Tibial nerve (tissue), 4 donors: ENCODE data around the gene RCVRN.

ENCODE experiments used
- EP300 ChIP-seq, 2 donors: sonication (generic); formaldehyde crosslinking; IDR thresholded peaks; one replicate each; pipeline ENCODE4 v1.6.1; 2017; ENCODE audit warnings: antibody characterized with exemption in 2 of 2, mild to moderate bottlenecking in 1 of 2
- POLR2A ChIP-seq, 2 donors: fragments of 450-650 bp; IDR thresholded peaks; one replicate each; pipeline ENCODE4 v1.6.1; 2017; ENCODE audit warnings: antibody characterized with exemption in 2 of 2, mild to moderate bottlenecking in 2 of 2, moderate library complexity in 2 of 2
- TF ChIP-seq, protein P1 (sequence below), 5 experiments: fragments of 200-600 bp in 3 of 5; fragments of 450-650 bp in 2 of 5; sonication (generic) in 3 of 5; IDR thresholded peaks; one replicate each; pipeline ENCODE4 v1.5.1; 2016 to 2019; ENCODE audit warnings: antibody characterized with exemption in 5 of 5, mild to moderate bottlenecking in 3 of 5, moderate library complexity in 2 of 5

DNA sequence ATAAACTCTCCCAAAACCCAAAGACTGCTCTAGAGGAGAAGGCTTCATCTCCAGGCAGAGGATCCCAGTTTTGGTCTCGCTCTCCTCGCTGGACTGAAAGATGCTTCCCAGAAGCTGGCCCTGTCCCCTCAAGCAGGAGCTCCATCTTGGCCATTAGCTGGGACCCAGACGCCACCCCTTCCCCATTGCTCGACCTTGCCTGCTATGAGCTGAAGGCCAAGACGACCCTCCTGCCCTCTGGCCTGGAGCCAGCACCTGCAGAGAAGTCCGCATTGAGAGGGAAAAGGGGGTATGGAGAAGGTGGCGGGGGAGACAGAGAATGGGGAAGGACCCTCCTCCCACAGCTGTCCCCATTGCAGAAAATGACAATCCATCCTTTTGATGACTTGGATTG is 3.6 kb upstream of the RCVRN start:
- TF ChIP-seq, protein P1, sequence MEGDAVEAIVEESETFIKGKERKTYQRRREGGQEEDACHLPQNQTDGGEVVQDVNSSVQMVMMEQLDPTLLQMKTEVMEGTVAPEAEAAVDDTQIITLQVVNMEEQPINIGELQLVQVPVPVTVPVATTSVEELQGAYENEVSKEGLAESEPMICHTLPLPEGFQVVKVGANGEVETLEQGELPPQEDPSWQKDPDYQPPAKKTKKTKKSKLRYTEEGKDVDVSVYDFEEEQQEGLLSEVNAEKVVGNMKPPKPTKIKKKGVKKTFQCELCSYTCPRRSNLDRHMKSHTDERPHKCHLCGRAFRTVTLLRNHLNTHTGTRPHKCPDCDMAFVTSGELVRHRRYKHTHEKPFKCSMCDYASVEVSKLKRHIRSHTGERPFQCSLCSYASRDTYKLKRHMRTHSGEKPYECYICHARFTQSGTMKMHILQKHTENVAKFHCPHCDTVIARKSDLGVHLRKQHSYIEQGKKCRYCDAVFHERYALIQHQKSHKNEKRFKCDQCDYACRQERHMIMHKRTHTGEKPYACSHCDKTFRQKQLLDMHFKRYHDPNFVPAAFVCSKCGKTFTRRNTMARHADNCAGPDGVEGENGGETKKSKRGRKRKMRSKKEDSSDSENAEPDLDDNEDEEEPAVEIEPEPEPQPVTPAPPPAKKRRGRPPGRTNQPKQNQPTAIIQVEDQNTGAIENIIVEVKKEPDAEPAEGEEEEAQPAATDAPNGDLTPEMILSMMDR (IDR thresholded peaks at IDR 0.05): no peak
- no peak for TF ChIP-seq EP300 (IDR thresholded peaks at IDR 0.05)
- no peak for TF ChIP-seq POLR2A (IDR thresholded peaks at IDR 0.05)
